ENCODE data around the gene SKP1. TPM values are rescaled to one million over a fixed set of nuclear protein-coding genes. Genes with fewer than 3 reads are reported as not detected.

Gene SKP1
- total and polyA plus RNA-seq, 9 of the 15 experiments (the other 6 are each of a cell fraction or from before 2014, with no cell fraction given): 301 to 2,109 (median 639) TPM

DNA sequence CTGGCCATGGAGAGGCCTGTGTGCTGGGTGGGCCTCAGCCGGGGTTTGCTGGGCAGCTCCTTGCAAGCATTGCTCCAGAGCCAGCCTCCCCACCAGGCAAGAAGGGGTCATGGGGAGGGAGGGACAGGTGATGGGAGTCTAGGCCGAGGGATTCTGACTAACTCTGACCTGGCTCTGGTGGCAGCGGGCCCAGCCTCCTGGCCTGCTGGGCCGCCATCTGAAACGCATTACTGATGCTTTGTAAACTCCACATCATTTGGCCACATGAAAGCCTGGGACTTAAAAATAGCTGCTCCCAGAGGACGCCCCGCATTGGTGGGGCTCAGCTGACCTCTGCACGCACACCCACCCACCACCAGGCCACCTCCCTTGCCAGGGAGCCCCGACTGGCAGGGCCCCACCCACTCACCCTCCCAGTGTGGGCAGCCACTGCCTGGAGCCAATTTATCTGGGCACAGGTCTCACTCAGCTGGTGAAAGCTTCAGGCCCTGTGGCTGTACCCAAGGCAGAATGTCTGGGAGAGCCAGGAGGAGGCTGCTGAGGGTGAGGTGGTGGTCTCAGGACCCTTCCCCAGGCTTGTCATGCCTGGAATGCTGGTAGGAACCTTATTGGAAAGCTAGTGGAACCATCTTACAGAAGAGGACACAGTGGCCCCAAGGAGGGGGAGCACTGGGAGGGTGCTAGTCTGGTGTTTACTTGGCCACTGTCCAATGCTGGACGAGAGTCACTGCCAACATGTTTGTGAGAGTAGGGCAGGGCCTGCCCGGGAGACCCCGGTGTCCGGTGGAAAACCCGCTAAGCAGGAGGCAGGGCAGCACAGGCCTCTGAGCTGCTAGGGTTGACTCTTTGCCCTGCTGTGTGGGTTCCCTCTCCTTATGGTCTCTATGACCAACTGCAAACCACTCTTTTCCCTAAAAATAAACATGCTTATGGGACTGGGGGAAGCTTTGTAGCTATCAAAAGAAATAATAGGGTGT, 51.4 kb downstream of the SKP1 start:
- no peak overlapping the region for H3K27ac ChIP-seq (ENCODE audit: extremely low read depth, low read depth, low read length)
- ATAC-seq: no peak
- peaks cover 0 to 19% of the 10 kb centered on the region in 2 experiments; a peak in 2 of 5 replicates for H3K4me1 ChIP-seq (replicated peaks in 1 of 2; ENCODE audit: control insufficient read depth in 2 of 2, insufficient read depth in 2 of 2, low read length in 2 of 2)

More for the DNA sequence above, 51.4 kb downstream of the SKP1 start:
- Histone ChIP-seq H3K9ac (ENCODE audit: insufficient read depth in 1 of 2, low read depth in 2 of 2, low read length in 2 of 2) (peak overlapping the region in 1 of 2 experiments; percentile 19; a peak in 1 of 4 replicates), H4K20me1 (replicated peaks; ENCODE audit: control insufficient read depth, insufficient read depth, low read length) (peaks cover 20% of the 10 kb centered on the region), H3K9me3 (replicated peaks; ENCODE audit: control insufficient read depth, insufficient read depth, low read depth, low read length) (no peaks in the 10 kb centered on the region), H3K4me3 (no peak overlapping the region), H2AFZ (ENCODE audit: low read depth, low read length) (no peak overlapping the region), H3K79me2 (ENCODE audit: control insufficient read depth, insufficient read depth, low read length) (no peaks in the 10 kb centered on the region), H3K36me3 (ENCODE audit: control insufficient read depth, insufficient read depth, low read length) (peaks cover 6% of the 10 kb centered on the region; the same call in 1 of the 3 replicates), H3K9me1 (ENCODE audit: control insufficient read depth, insufficient read depth, low read length) (peaks cover 4% of the 10 kb centered on the region), H3K27me3 (ENCODE audit: control insufficient read depth in 2 of 2, insufficient read depth in 2 of 2, low read length in 2 of 2) (no peaks in the 10 kb centered on the region), H3K4me2 (ENCODE audit: insufficient read depth, low read length) (no peak overlapping the region)
- DNase-seq (ENCODE audit: extremely low read depth in 1 of 4, low spot score in 3 of 4): no peak
- FAIRE-seq: no peak
- intact Hi-C loops (cut with micrococcal nuclease): no loop called here
- ChIA-PET POLR2A (interaction anchor here (0.5 to 1.8 kb wide), 6 partner anchors 9 to 42 kb away, joined by 3 to 5 read pairs (median 3); no protein-coding TSS in a partner anchor), CTCF (ENCODE audit: low intra/inter-chr PET ratio) (no interaction called here)
- BruUV-seq (replicated peaks): no TSS peak
- no peak for TF ChIP-seq ETV1 (tag; conservative IDR thresholded peaks at IDR 0.05; ENCODE audit: low read depth)
- no peak for TF ChIP-seq ZNF561 (CRISPR knock-in tag; conservative IDR thresholded peaks at IDR 0.05)
- TF ChIP-seq, protein P1, sequence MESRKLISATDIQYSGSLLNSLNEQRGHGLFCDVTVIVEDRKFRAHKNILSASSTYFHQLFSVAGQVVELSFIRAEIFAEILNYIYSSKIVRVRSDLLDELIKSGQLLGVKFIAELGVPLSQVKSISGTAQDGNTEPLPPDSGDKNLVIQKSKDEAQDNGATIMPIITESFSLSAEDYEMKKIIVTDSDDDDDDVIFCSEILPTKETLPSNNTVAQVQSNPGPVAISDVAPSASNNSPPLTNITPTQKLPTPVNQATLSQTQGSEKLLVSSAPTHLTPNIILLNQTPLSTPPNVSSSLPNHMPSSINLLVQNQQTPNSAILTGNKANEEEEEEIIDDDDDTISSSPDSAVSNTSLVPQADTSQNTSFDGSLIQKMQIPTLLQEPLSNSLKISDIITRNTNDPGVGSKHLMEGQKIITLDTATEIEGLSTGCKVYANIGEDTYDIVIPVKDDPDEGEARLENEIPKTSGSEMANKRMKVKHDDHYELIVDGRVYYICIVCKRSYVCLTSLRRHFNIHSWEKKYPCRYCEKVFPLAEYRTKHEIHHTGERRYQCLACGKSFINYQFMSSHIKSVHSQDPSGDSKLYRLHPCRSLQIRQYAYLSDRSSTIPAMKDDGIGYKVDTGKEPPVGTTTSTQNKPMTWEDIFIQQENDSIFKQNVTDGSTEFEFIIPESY (CRISPR knock-in tag; IDR thresholded peaks at IDR 0.05): 0 out of 2 replicates have a peak, but pooled peaks have one; percentile 27
- no peak for TF ChIP-seq LCOR (CRISPR knock-in tag; IDR thresholded peaks at IDR 0.05)
- no peak for TF ChIP-seq RUNX1 (IDR thresholded peaks at IDR 0.05; ENCODE audit: low read depth)
- TF ChIP-seq, protein P2, sequence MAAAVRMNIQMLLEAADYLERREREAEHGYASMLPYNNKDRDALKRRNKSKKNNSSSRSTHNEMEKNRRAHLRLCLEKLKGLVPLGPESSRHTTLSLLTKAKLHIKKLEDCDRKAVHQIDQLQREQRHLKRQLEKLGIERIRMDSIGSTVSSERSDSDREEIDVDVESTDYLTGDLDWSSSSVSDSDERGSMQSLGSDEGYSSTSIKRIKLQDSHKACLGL (CRISPR knock-in tag; IDR thresholded peaks at IDR 0.05; ENCODE audit: borderline replicate concordance, poor library complexity, severe bottlenecking): no peak
- no peak for TF ChIP-seq TAF15 (IDR thresholded peaks at IDR 0.05; ENCODE audit: low read depth, low read length)
- TF ChIP-seq ZBTB7A (IDR thresholded peaks at IDR 0.05; ENCODE audit: borderline replicate concordance, control insufficient read depth, low read depth, low read length): peak; percentile 61
- no peak for TF ChIP-seq EZH2 (IDR thresholded peaks at IDR 0.05; ENCODE audit: borderline replicate concordance, low read depth, low read length)
- no peak for TF ChIP-seq MYC (IDR thresholded peaks at IDR 0.05; ENCODE audit: low read depth, low read length)
- TF ChIP-seq MYC (CRISPR knock-in tag; IDR thresholded peaks at IDR 0.05; ENCODE audit: borderline replicate concordance, low read depth): no peak
- no peak for TF ChIP-seq ZNF121 (CRISPR knock-in tag; conservative IDR thresholded peaks at IDR 0.05)
- TF ChIP-seq, protein P3, sequence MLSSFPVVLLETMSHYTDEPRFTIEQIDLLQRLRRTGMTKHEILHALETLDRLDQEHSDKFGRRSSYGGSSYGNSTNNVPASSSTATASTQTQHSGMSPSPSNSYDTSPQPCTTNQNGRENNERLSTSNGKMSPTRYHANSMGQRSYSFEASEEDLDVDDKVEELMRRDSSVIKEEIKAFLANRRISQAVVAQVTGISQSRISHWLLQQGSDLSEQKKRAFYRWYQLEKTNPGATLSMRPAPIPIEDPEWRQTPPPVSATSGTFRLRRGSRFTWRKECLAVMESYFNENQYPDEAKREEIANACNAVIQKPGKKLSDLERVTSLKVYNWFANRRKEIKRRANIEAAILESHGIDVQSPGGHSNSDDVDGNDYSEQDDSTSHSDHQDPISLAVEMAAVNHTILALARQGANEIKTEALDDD (IDR thresholded peaks at IDR 0.05): no peak
- peak; percentile 22; the same call in 1 of the 2 replicates for TF ChIP-seq POLR2G (IDR thresholded peaks at IDR 0.05; ENCODE audit: low read depth, low read length)
- TF ChIP-seq RBFOX2 (IDR thresholded peaks at IDR 0.05; ENCODE audit: low read depth, low read length): 0 out of 2 replicates have a peak, but pooled peaks have one; percentile 10
- TF ChIP-seq ELF2 (CRISPR knock-in tag; IDR thresholded peaks at IDR 0.05): no peak
- TF ChIP-seq KAT7 (CRISPR knock-in tag; IDR thresholded peaks at IDR 0.05; ENCODE audit: borderline replicate concordance): no peak
- 72% methylated on average over 12 of the region's 14 CpGs for WGBS (ENCODE audit: insufficient coverage, low coverage, missing lambda C conversion rate)
- in situ Hi-C loops (cut with MboI): no loop called here

All from K562 (cell line).